ENCODE results near the gene CLBA1. TPM values are rescaled to one million over a fixed set of nuclear protein-coding genes. Genes with fewer than 3 reads are reported as not detected.

Gene CLBA1
- total and polyA plus RNA-seq, 2 donors (not counting 1 experiment from before 2014, with no cell fraction given), result 0.63 to 5.5 TPM

DNA sequence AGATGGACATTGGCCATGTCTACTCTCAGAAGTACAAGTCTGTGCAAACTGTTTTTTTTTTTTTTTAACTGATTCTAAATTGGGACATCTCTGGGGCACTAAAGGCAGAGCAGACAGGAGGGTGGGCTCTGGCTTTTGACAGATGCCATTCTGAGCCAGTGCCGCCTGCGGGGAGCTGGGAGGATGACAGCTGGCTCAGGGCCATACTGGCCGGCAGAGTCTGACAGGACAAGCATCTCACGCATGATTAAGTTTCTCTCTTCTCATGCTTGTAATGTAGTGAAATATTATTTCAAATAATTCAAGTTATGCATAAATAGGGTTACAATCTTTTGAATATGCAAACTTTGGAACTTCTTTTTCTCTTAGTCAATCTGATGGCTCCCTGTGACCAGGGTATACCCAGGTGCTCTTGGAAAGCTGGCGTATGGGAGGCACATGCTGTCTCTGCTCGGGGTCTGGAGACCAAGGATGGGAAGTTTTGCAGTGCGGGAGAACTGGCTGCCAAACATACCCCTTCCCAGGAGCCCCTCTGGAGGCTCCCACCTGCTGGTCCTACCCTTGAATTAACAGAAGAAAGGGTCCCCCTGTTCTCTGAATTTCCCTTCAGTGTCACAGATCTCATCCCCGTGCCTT lies 27.7 kb downstream of the CLBA1 start:
- no peak for ATAC-seq (ENCODE audit: low read depth)
- Histone ChIP-seq H3K79me2 (ENCODE audit: control insufficient read depth, insufficient read depth, low read length) (peaks cover 76% of the 10 kb centered on the region), H4K20me1 (ENCODE audit: control insufficient read depth, insufficient read depth, low read length, poor library complexity, severe bottlenecking) (peaks cover 56% of the 10 kb centered on the region), H3K4me1 (ENCODE audit: control insufficient read depth in 2 of 2, insufficient read depth in 2 of 2, low read length in 2 of 2) (peaks cover 6 to 8% of the 10 kb centered on the region in 2 donors), H3K4me3 (ENCODE audit: control extremely low read depth in 1 of 5, extremely low read depth in 1 of 5, insufficient read depth in 1 of 5, low read depth in 2 of 5, low read length in 4 of 5) (no peak overlapping the region), H3K27ac (ENCODE audit: low read length in 2 of 2) (no peak overlapping the region), H3K4me2 (replicated peaks; ENCODE audit: low read depth, low read length, poor library complexity, severe bottlenecking) (no peak overlapping the region), H3K9me3 (ENCODE audit: control extremely low read depth in 1 of 3, control insufficient read depth in 2 of 3, insufficient read depth in 1 of 3, low read length in 2 of 3) (no peaks in the 10 kb centered on the region), H3K36me3 (replicated peaks in 1 of 2; ENCODE audit: control extremely low read depth in 1 of 2, control insufficient read depth in 1 of 2, extremely low read depth in 1 of 2, insufficient read depth in 2 of 2, low read length in 1 of 2) (peaks cover 0 to 19% of the 10 kb centered on the region in 2 experiments), H3K9ac (ENCODE audit: low read length) (no peak overlapping the region), H3K27me3 (replicated peaks in 1 of 4; ENCODE audit: control extremely low read depth in 1 of 4, control insufficient read depth in 3 of 4, insufficient read depth in 4 of 4, low read length in 3 of 4) (no peaks in the 10 kb centered on the region), H2AFZ (ENCODE audit: insufficient read depth, low read depth, low read length, poor library complexity, severe bottlenecking) (no peak overlapping the region)
- 94% methylated on average over 4 of the region's 8 CpGs for WGBS (ENCODE audit: insufficient coverage)
- H3K9me3 Mint-ChIP-seq (ENCODE audit: insufficient read depth), result no peaks in the 10 kb centered on the region
- no peak overlapping the region for H3K4me3 Mint-ChIP-seq
- peaks cover 48% of the 10 kb centered on the region for H3K4me1 Mint-ChIP-seq
- CTCF ChIA-PET, result interaction anchor here (0.6 to 2.4 kb wide), 9 partner anchors 14 to 1294 kb away, joined by 3 to 13 read pairs (median 4); partner anchors contain the start of gene GPR132
- POLR2A ChIA-PET, result interaction anchor here (0.6 to 0.8 kb wide), 2 partner anchors 16 to 301 kb away, joined by 5 read pairs; no protein-coding TSS in a partner anchor
- H3K27me3 Mint-ChIP-seq, result no peaks in the 10 kb centered on the region
- no peak for DNase-seq
- TF ChIP-seq, protein P1, sequence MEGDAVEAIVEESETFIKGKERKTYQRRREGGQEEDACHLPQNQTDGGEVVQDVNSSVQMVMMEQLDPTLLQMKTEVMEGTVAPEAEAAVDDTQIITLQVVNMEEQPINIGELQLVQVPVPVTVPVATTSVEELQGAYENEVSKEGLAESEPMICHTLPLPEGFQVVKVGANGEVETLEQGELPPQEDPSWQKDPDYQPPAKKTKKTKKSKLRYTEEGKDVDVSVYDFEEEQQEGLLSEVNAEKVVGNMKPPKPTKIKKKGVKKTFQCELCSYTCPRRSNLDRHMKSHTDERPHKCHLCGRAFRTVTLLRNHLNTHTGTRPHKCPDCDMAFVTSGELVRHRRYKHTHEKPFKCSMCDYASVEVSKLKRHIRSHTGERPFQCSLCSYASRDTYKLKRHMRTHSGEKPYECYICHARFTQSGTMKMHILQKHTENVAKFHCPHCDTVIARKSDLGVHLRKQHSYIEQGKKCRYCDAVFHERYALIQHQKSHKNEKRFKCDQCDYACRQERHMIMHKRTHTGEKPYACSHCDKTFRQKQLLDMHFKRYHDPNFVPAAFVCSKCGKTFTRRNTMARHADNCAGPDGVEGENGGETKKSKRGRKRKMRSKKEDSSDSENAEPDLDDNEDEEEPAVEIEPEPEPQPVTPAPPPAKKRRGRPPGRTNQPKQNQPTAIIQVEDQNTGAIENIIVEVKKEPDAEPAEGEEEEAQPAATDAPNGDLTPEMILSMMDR (IDR thresholded peaks at IDR 0.05), result no peak
- TF ChIP-seq EZH2 (IDR thresholded peaks at IDR 0.05; ENCODE audit: borderline replicate concordance, insufficient read depth, low read depth, low read length, poor library complexity, severe bottlenecking), result no peak
- intact Hi-C loops (cut with micrococcal nuclease), result no loop called here
- H3K27ac Mint-ChIP-seq, result no peak overlapping the region

DNA sequence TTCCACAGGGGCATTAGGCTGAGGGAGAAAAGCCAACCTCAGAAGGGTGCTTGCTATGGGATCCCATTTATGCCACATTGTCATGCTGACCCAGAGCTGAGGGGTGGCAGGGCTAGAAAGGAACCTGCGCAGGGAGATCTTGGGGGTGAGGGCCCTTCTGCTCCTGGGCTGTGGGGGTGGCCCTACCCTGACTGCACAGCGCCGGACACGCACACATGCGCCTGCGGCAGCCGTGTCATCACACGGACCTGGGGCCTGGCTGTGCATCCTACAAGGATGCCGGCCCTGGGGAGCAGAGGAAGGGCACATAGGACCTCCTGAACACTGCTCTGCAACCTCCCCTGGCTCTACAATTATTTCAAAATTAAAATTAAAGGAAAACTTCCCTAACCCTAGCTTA lies 28.4 kb downstream of the CLBA1 start:
- H3K4me2 ChIP-seq (replicated peaks; ENCODE audit: low read depth, low read length, poor library complexity, severe bottlenecking), result no peak overlapping the region
- no peak overlapping the region for H2AFZ ChIP-seq (ENCODE audit: insufficient read depth, low read depth, low read length, poor library complexity, severe bottlenecking)
- peaks cover 64% of the 10 kb centered on the region for H4K20me1 ChIP-seq (ENCODE audit: control insufficient read depth, insufficient read depth, low read length, poor library complexity, severe bottlenecking)
- ATAC-seq (ENCODE audit: low read depth) (no peak), DNase-seq (no peak)
- H3K27me3 Mint-ChIP-seq, result no peaks in the 10 kb centered on the region
- peak overlapping the region in 1 of 2 donors; percentile 39 for H3K27ac ChIP-seq (ENCODE audit: low read length in 2 of 2)
- H3K79me2 ChIP-seq (ENCODE audit: control insufficient read depth, insufficient read depth, low read length), result peaks cover 83% of the 10 kb centered on the region
- TF ChIP-seq EZH2 (IDR thresholded peaks at IDR 0.05; ENCODE audit: borderline replicate concordance, insufficient read depth, low read depth, low read length, poor library complexity, severe bottlenecking), result no peak
- TF ChIP-seq, protein P1 (IDR thresholded peaks at IDR 0.05), result no peak
- no peak overlapping the region for H3K4me3 Mint-ChIP-seq
- H3K9me3 ChIP-seq (ENCODE audit: control extremely low read depth in 1 of 3, control insufficient read depth in 2 of 3, insufficient read depth in 1 of 3, low read length in 2 of 3), result peaks cover 0 to under 1% (median 0%) of the 10 kb centered on the region in 3 donors
- CTCF ChIA-PET, result interaction anchor here (0.7 to 2.4 kb wide), 4 partner anchors 17 to 38 kb away, joined by 3 to 11 read pairs (median 6); no protein-coding TSS in a partner anchor
- POLR2A ChIA-PET, result no interaction called here
- no peak overlapping the region for H3K9ac ChIP-seq (ENCODE audit: low read length)
- no peaks in the 10 kb centered on the region for H3K27me3 ChIP-seq (replicated peaks in 1 of 4; ENCODE audit: control extremely low read depth in 1 of 4, control insufficient read depth in 3 of 4, insufficient read depth in 4 of 4, low read length in 3 of 4)
- no peak overlapping the region for H3K4me3 ChIP-seq (ENCODE audit: control extremely low read depth in 1 of 5, extremely low read depth in 1 of 5, insufficient read depth in 1 of 5, low read depth in 2 of 5, low read length in 4 of 5)
- H3K9me3 Mint-ChIP-seq (ENCODE audit: insufficient read depth), result no peaks in the 10 kb centered on the region
- intact Hi-C loops (cut with micrococcal nuclease), result no loop called here
- H3K4me1 ChIP-seq (ENCODE audit: control insufficient read depth in 2 of 2, insufficient read depth in 2 of 2, low read length in 2 of 2), result peaks cover 8 to 14% of the 10 kb centered on the region in 2 donors
- H3K36me3 ChIP-seq (replicated peaks in 1 of 2; ENCODE audit: control extremely low read depth in 1 of 2, control insufficient read depth in 1 of 2, extremely low read depth in 1 of 2, insufficient read depth in 2 of 2, low read length in 1 of 2), result peaks cover 0 to 19% of the 10 kb centered on the region in 2 experiments
- H3K27ac Mint-ChIP-seq, result peak overlapping the region; percentile 34
- 77% methylated on average over 9 of the region's 9 CpGs for WGBS (ENCODE audit: insufficient coverage)
- H3K4me1 Mint-ChIP-seq, result peaks cover 52% of the 10 kb centered on the region

Measured in B cell (primary cell).